NCI-H748 (cell line): Measurements from ENCODE around the gene KRT7.
"Not testable (repeated sequence)": the region's sequence is repeated elsewhere in the genome, so short reads cannot be mapped to it uniquely, and the experiment has no call there.

Source experiments
- DNase-seq: peaks from one replicate; lab custom pipeline; 2025; ENCODE audit not compliant: unreplicated experiment; lab: John Stamatoyannopoulos, UW

KRT7 gene

GRCh38 chr12:52229836-52230343 is 3.2 kb upstream of the KRT7 start:
- no peak for DNase-seq

- DNase-seq, result no peak
These were observed 2.4 kb upstream of the KRT7 start for GRCh38 chr12:52230364-52231281.

- peak; percentile 26 for DNase-seq
These were observed 1.5 kb upstream of the KRT7 start for GRCh38 chr12:52231305-52232202.

GRCh38 chr12:52232203-52232673 is 805 bp upstream of the KRT7 start:
- DNase-seq, result no peak

GRCh38 chr12:52233462-52234207 is 592 bp downstream of the KRT7 start:
- DNase-seq, result no peak

GRCh38 chr12:52234223-52234810 is 1.3 kb downstream of the KRT7 start:
- DNase-seq, result no peak

GRCh38 chr12:52235001-52235764 is 2.1 kb downstream of the KRT7 start:
- no peak for DNase-seq

GRCh38 chr12:52235822-52236361 is 2.8 kb downstream of the KRT7 start:
- DNase-seq, result peak; percentile 82

- no peak for DNase-seq
These were observed 3.5 kb downstream of the KRT7 start for GRCh38 chr12:52236386-52237050.

GRCh38 chr12:52238207-52238840 is 5.3 kb downstream of the KRT7 start:
- no peak for DNase-seq

- DNase-seq, result no peak
These were observed 6.0 kb downstream of the KRT7 start for GRCh38 chr12:52238916-52239646.

GRCh38 chr12:52239767-52240166 is 6.7 kb downstream of the KRT7 start:
- DNase-seq, result no peak

GRCh38 chr12:52240247-52240646 is 7.2 kb downstream of the KRT7 start:
- DNase-seq, result not testable (repeated sequence)

GRCh38 chr12:52241205-52241842 is 8.3 kb downstream of the KRT7 start:
- DNase-seq, result no peak

- DNase-seq, result no peak
These were observed 9.6 kb downstream of the KRT7 start for GRCh38 chr12:52242442-52243258.

- no peak for DNase-seq
These were observed 10.3 kb downstream of the KRT7 start for GRCh38 chr12:52243259-52243855.
